ENCODE measurements around the gene DNMBP.
"Not testable (repeated sequence)": the region's sequence is repeated elsewhere in the genome, so short reads cannot be mapped to it uniquely, and the experiment has no call there.

The DNMBP gene

GRCh38 chr10:99863535-99864240 lies 146.1 kb downstream of the DNMBP start:
- not testable (repeated sequence) for DNase-seq (ENCODE audit: low read depth in 2 of 2, low spot score in 1 of 2)

GRCh38 chr10:99860466-99860865 lies 149.3 kb downstream of the DNMBP start:
- no peak for DNase-seq (ENCODE audit: low read depth in 2 of 2, low spot score in 1 of 2)

- no peak for DNase-seq (ENCODE audit: low read depth in 2 of 2, low spot score in 1 of 2)
Measured at GRCh38 chr10:99859585-99859984, 150.2 kb downstream of the DNMBP start.

GRCh38 chr10:99858849-99859248 lies 150.9 kb downstream of the DNMBP start:
- no peak for DNase-seq (ENCODE audit: low read depth in 2 of 2, low spot score in 1 of 2)

GRCh38 chr10:99855479-99856071 lies 154.2 kb downstream of the DNMBP start:
- no peak for DNase-seq (ENCODE audit: low read depth in 2 of 2, low spot score in 1 of 2)

GRCh38 chr10:99854860-99855259 lies 154.9 kb downstream of the DNMBP start:
- no peak for DNase-seq (ENCODE audit: low read depth in 2 of 2, low spot score in 1 of 2)

GRCh38 chr10:99853655-99854054 lies 156.1 kb downstream of the DNMBP start:
- no peak for DNase-seq (ENCODE audit: low read depth in 2 of 2, low spot score in 1 of 2)

GRCh38 chr10:99852481-99853213 lies 157.1 kb downstream of the DNMBP start:
- DNase-seq (ENCODE audit: low read depth in 2 of 2, low spot score in 1 of 2): no peak

GRCh38 chr10:99851825-99852224 lies 157.9 kb downstream of the DNMBP start:
- no peak for DNase-seq (ENCODE audit: low read depth in 2 of 2, low spot score in 1 of 2)

GRCh38 chr10:99850767-99851340 lies 158.9 kb downstream of the DNMBP start:
- DNase-seq (ENCODE audit: low read depth in 2 of 2, low spot score in 1 of 2): no peak

- DNase-seq (ENCODE audit: low read depth in 2 of 2, low spot score in 1 of 2): no peak
Measured at GRCh38 chr10:99850021-99850766, 159.6 kb downstream of the DNMBP start.

- DNase-seq (ENCODE audit: low read depth in 2 of 2, low spot score in 1 of 2): no peak
Measured at GRCh38 chr10:99849536-99849935, 160.2 kb downstream of the DNMBP start.

GRCh38 chr10:99849057-99849456 lies 160.7 kb downstream of the DNMBP start:
- no peak for DNase-seq (ENCODE audit: low read depth in 2 of 2, low spot score in 1 of 2)

- peak; percentile 40 to 43 for DNase-seq (ENCODE audit: low read depth in 2 of 2, low spot score in 1 of 2)
Measured at GRCh38 chr10:99845837-99846382, 163.8 kb downstream of the DNMBP start.

GRCh38 chr10:99844433-99844955 lies 165.3 kb downstream of the DNMBP start:
- no peak for DNase-seq (ENCODE audit: low read depth in 2 of 2, low spot score in 1 of 2)

- DNase-seq (ENCODE audit: low read depth in 2 of 2, low spot score in 1 of 2): no peak
Measured at GRCh38 chr10:99843310-99843709, 166.4 kb downstream of the DNMBP start.

- DNase-seq (ENCODE audit: low read depth in 2 of 2, low spot score in 1 of 2): no peak
Measured at GRCh38 chr10:99841746-99842145, 168.0 kb downstream of the DNMBP start.

GRCh38 chr10:99840859-99841258 lies 168.9 kb downstream of the DNMBP start:
- DNase-seq (ENCODE audit: low read depth in 2 of 2, low spot score in 1 of 2): not testable (repeated sequence)

GRCh38 chr10:99836711-99837110 lies 173.0 kb downstream of the DNMBP start:
- no peak for DNase-seq (ENCODE audit: low read depth in 2 of 2, low spot score in 1 of 2)

GRCh38 chr10:99835947-99836346 lies 173.8 kb downstream of the DNMBP start:
- no peak for DNase-seq (ENCODE audit: low read depth in 2 of 2, low spot score in 1 of 2)

- no peak for DNase-seq (ENCODE audit: low read depth in 2 of 2, low spot score in 1 of 2)
Measured at GRCh38 chr10:99834410-99834809, 175.3 kb downstream of the DNMBP start.
